Osteoblast (primary cell): ENCODE data around the gene ZFP36L2. TPM values are rescaled to one million over a fixed set of nuclear protein-coding genes. Genes with fewer than 3 reads are reported as not detected.

ENCODE experiments used
- DNase-seq: peaks from one replicate; pipeline ENCODE4 v3.0.0; 2011; ENCODE audit warnings: low spot score, mixed read lengths; ENCODE audit not compliant: insufficient read length; ENCODE audit errors: missing footprints
- H2AFZ ChIP-seq: 2 replicates; pipeline ENCODE4 v1.6.0; 2011; ENCODE audit warnings: mild to moderate bottlenecking, low read length
- H3K27ac ChIP-seq: 2 replicates; pipeline ENCODE4 v1.5.1; 2011; ENCODE audit warnings: mild to moderate bottlenecking, low read depth, low read length, moderate library complexity
- H3K27me3 ChIP-seq: 2 replicates; pipeline ENCODE4 v1.6.0; 2012; ENCODE audit warnings: mild to moderate bottlenecking, control low read depth, inconsistent platforms, low read length, moderate library complexity; ENCODE audit not compliant: insufficient read depth
- H3K36me3 ChIP-seq: 2 replicates; pipeline ENCODE4 v1.5.1; 2011; ENCODE audit warnings: mild to moderate bottlenecking, low read length, control low read depth, moderate library complexity; ENCODE audit not compliant: insufficient read depth
- H3K4me1 ChIP-seq: 2 replicates; pipeline ENCODE4 v1.5.1; 2011; ENCODE audit warnings: mild to moderate bottlenecking, low read length, control low read depth, moderate library complexity; ENCODE audit not compliant: insufficient read depth
- H3K4me2 ChIP-seq: 2 replicates; pipeline ENCODE4 v1.6.0; 2011; ENCODE audit warnings: mild to moderate bottlenecking, low read length; ENCODE audit not compliant: insufficient read depth
- H3K4me3 ChIP-seq: fragments of 200-600 bp; sonication (generic); 3 replicates; pipeline ENCODE4 v1.5.1; 2012; ENCODE audit warnings: mild to moderate bottlenecking, low read length, inconsistent platforms; ENCODE audit not compliant: insufficient read depth
- H3K79me2 ChIP-seq: 2 replicates; pipeline ENCODE4 v1.6.0; 2012; ENCODE audit warnings: mild to moderate bottlenecking, low read length, control low read depth, inconsistent platforms; ENCODE audit not compliant: insufficient read depth
- H3K9me3 ChIP-seq: 2 replicates; pipeline ENCODE4 v1.5.1; 2011; ENCODE audit warnings: low read depth, low read length, control low read depth
- H4K20me1 ChIP-seq: 2 replicates; pipeline ENCODE4 v1.6.0; 2012; ENCODE audit warnings: mild to moderate bottlenecking, low read length, control low read depth; ENCODE audit not compliant: insufficient read depth
- total RNA-seq: library from RNA; depleted of rRNA; stranded (reverse); fragments of >200 nt; gene quantifications from 2 replicates; pipeline ENCODE4 v1.2.3, GENCODE V29; 2012
- TF ChIP-seq, protein P1 (sequence below): IDR thresholded peaks from 2 replicates; pipeline ENCODE4 v1.5.1; 2011; ENCODE audit warnings: mild to moderate bottlenecking, low read depth, low read length, moderate library complexity; ENCODE audit errors: extremely low read depth

The ZFP36L2 gene
- total RNA-seq, 1 donor = 15.6 TPM

DNA sequence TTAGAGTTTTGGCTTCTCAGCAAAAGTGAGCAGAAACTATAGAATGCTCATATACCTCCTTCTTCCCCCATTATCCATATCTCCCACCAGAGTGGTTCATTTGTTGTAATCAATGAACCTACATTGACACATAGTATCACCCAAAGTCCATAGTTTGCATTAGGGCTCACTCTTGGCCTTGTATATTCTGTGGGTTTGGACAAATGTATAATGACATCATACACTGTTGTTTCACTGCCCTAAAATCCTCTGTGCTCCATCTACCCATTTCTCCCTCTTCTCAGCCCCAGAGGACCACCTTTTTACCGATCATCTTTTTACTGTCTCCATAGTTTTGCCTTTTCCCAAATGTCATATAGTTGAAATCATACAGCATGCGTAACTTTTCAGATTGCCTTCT lies 24.1 kb downstream of the ZFP36L2 start:
- TF ChIP-seq, protein P1, sequence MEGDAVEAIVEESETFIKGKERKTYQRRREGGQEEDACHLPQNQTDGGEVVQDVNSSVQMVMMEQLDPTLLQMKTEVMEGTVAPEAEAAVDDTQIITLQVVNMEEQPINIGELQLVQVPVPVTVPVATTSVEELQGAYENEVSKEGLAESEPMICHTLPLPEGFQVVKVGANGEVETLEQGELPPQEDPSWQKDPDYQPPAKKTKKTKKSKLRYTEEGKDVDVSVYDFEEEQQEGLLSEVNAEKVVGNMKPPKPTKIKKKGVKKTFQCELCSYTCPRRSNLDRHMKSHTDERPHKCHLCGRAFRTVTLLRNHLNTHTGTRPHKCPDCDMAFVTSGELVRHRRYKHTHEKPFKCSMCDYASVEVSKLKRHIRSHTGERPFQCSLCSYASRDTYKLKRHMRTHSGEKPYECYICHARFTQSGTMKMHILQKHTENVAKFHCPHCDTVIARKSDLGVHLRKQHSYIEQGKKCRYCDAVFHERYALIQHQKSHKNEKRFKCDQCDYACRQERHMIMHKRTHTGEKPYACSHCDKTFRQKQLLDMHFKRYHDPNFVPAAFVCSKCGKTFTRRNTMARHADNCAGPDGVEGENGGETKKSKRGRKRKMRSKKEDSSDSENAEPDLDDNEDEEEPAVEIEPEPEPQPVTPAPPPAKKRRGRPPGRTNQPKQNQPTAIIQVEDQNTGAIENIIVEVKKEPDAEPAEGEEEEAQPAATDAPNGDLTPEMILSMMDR = no peak
- no peaks in the 10 kb centered on the region for H4K20me1 ChIP-seq
- H3K36me3 ChIP-seq = no peaks in the 10 kb centered on the region
- no peak overlapping the region for H3K27ac ChIP-seq
- H3K4me3 ChIP-seq = no peak overlapping the region
- no peak for DNase-seq
- H3K9me3 ChIP-seq = no peaks in the 10 kb centered on the region
- no peak overlapping the region for H2AFZ ChIP-seq
- H3K27me3 ChIP-seq = no peaks in the 10 kb centered on the region
- no peak overlapping the region for H3K4me2 ChIP-seq
- H3K79me2 ChIP-seq = no peaks in the 10 kb centered on the region
- no peaks in the 10 kb centered on the region for H3K4me1 ChIP-seq

DNA sequence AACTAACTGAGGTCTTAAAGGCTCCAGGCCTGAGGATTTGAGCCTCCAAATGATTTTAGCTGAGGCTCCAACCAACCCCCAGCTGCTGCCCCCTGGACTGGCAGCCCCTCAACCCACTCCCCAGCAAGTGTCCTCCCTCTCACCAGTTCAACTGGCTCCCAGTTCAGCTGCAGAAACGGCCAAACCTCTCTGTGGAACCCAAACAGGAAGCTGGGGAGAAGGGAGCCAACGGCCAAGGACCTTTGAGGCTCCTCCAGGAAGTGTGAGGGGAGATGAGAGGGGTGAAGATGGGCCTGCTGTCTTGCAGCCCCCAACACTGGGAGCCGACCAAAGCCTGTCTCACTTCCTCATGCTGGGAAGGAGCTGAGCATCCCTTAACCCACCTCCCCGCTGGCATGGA lies 24.9 kb downstream of the ZFP36L2 start:
- peak; percentile 55 for DNase-seq
- no peak overlapping the region for H2AFZ ChIP-seq
- H3K4me1 ChIP-seq = no peaks in the 10 kb centered on the region
- H3K4me3 ChIP-seq = no peak overlapping the region
- TF ChIP-seq, protein P1 = no peak
- no peaks in the 10 kb centered on the region for H3K36me3 ChIP-seq
- H4K20me1 ChIP-seq = no peaks in the 10 kb centered on the region
- H3K27me3 ChIP-seq = no peaks in the 10 kb centered on the region
- no peak overlapping the region for H3K4me2 ChIP-seq
- H3K27ac ChIP-seq = no peak overlapping the region
- no peaks in the 10 kb centered on the region for H3K79me2 ChIP-seq
- H3K9me3 ChIP-seq = no peaks in the 10 kb centered on the region

DNA sequence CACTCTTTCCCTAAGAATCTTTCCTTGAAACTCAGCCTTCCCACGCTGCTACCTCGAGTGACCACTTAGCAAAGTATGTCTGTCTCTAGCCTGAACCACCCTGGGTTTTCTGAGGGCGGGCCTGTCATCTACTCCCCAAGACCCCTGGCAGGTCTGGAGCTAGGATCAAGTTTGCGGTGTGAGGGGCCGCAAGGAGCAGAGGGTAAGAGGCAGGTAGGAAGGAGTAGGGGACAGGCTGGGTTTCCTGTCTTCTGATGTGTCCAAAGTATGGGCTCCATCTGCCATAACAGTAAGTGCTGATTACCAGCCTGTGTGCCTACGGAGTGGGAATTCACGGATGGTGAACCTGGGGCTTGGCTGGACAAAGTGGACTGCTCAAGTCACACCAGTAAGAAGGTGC lies 25.4 kb downstream of the ZFP36L2 start:
- Histone ChIP-seq H4K20me1 (no peaks in the 10 kb centered on the region), H3K4me1 (no peaks in the 10 kb centered on the region), H3K4me2 (no peak overlapping the region), H3K36me3 (no peaks in the 10 kb centered on the region), H3K27ac (no peak overlapping the region), H3K9me3 (no peaks in the 10 kb centered on the region), H3K4me3 (no peak overlapping the region), H3K27me3 (no peaks in the 10 kb centered on the region), H3K79me2 (no peaks in the 10 kb centered on the region), H2AFZ (no peak overlapping the region)
- DNase-seq = peak; percentile 65
- TF ChIP-seq, protein P1 = no peak

DNA sequence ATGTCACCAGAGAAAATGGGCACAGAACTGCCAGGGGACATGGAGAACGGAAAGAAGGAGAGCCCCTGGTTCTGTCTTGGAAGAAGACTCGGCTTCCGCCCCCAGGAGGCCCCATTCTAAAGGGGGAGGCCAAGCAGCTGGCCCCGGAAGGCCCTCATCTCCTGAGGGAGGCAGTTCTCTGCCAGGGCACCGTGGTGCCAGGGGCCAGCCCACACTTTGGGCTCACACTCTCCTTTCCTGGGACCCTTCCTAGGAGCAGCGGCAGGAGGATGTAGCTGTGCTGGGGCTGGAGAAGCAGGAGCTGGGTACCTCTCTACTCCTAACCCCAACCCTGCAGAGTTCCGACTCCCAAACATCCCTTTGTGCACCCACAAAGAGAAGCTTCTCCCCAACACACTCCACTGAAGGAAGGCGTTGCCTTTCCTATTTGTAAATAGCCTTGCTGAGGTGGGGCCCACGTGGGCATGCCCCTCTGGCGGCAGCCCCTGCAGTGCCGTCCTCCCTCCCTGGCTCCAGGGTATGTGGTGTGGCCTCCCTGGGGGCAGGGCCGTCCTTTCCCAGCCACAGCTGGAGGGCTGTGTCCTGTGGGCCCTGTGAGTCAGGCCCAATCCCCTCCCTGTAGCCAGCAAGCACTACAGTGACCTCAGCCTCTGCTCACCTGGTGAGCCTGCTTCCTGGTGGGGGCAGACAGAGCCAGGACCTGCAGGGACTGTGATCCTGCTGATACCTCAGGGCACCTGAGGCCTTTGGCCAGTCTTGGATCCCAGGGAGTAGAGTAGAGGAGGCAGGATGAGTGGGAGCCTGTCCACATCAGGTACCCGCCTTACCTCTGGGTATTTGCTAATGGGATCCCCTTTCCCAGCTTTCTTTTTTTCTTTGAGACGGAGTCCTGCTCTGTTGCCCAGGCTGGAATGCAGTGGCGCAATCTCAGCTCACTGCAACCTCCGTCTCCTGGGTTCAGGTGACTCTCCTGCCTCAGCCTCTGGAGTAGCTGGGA lies 26.6 kb downstream of the ZFP36L2 start:
- peak; percentile 58 for DNase-seq
- no peak overlapping the region for H3K27ac ChIP-seq
- H4K20me1 ChIP-seq = no peaks in the 10 kb centered on the region
- no peaks in the 10 kb centered on the region for H3K27me3 ChIP-seq
- TF ChIP-seq, protein P1 = no peak
- no peak overlapping the region for H3K4me3 ChIP-seq
- H3K36me3 ChIP-seq = no peaks in the 10 kb centered on the region
- no peaks in the 10 kb centered on the region for H3K4me1 ChIP-seq
- H3K4me2 ChIP-seq = no peak overlapping the region
- no peaks in the 10 kb centered on the region for H3K79me2 ChIP-seq
- H3K9me3 ChIP-seq = no peaks in the 10 kb centered on the region
- H2AFZ ChIP-seq = no peak overlapping the region
